Measurements from ENCODE around the gene IGSF21. TPM values are rescaled to one million over a fixed set of nuclear protein-coding genes. Genes with fewer than 3 reads are reported as not detected.

The IGSF21 gene
- total RNA-seq, 1 donor from 2014 or later: 4.4 TPM

GRCh38 chr1:18100491-18101063, 7.0 kb upstream of the IGSF21 start:
- Mint-ChIP-seq H3K4me1 (ENCODE audit: unreplicated experiment) (no peaks in the 10 kb centered on the region), H3K36me3 (ENCODE audit: low read depth, unreplicated experiment) (no peaks in the 10 kb centered on the region), H3K27ac (ENCODE audit: unreplicated experiment) (no peak overlapping the region), H3K9me3 (ENCODE audit: unreplicated experiment) (no peaks in the 10 kb centered on the region), H3K4me3 (ENCODE audit: unreplicated experiment) (no peak overlapping the region), H3K27me3 (ENCODE audit: unreplicated experiment) (peaks cover 8% of the 10 kb centered on the region)
- TF ChIP-seq CTCF (IDR thresholded peaks at IDR 0.05; ENCODE audit: unreplicated experiment): peak; percentile 89
- DNase-seq (ENCODE audit: low spot score): peak; percentile 63

GRCh38 chr1:18101508-18101907, 6.1 kb upstream of the IGSF21 start:
- H3K9me3 Mint-ChIP-seq (ENCODE audit: unreplicated experiment): no peaks in the 10 kb centered on the region
- DNase-seq (ENCODE audit: low spot score): no peak
- TF ChIP-seq CTCF (IDR thresholded peaks at IDR 0.05; ENCODE audit: unreplicated experiment): no peak
- H3K36me3 Mint-ChIP-seq (ENCODE audit: low read depth, unreplicated experiment): no peaks in the 10 kb centered on the region
- no peak overlapping the region for H3K4me3 Mint-ChIP-seq (ENCODE audit: unreplicated experiment)
- H3K27ac Mint-ChIP-seq (ENCODE audit: unreplicated experiment): no peak overlapping the region
- no peaks in the 10 kb centered on the region for H3K4me1 Mint-ChIP-seq (ENCODE audit: unreplicated experiment)
- peaks cover 10% of the 10 kb centered on the region for H3K27me3 Mint-ChIP-seq (ENCODE audit: unreplicated experiment)

- Mint-ChIP-seq H3K4me3 (ENCODE audit: unreplicated experiment) (peak overlapping the region; percentile 4), H3K36me3 (ENCODE audit: low read depth, unreplicated experiment) (no peaks in the 10 kb centered on the region)
Observed at GRCh38 chr1:18103788-18104421, 3.7 kb upstream of the IGSF21 start.

GRCh38 chr1:18104546-18105100, 3.0 kb upstream of the IGSF21 start:
- no peaks in the 10 kb centered on the region for H3K9me3 Mint-ChIP-seq (ENCODE audit: unreplicated experiment)
- H3K4me1 Mint-ChIP-seq (ENCODE audit: unreplicated experiment): peaks cover 17% of the 10 kb centered on the region
- no peaks in the 10 kb centered on the region for H3K36me3 Mint-ChIP-seq (ENCODE audit: low read depth, unreplicated experiment)
- H3K27ac Mint-ChIP-seq (ENCODE audit: unreplicated experiment): no peak overlapping the region
- no peak for DNase-seq (ENCODE audit: low spot score)
- TF ChIP-seq CTCF (IDR thresholded peaks at IDR 0.05; ENCODE audit: unreplicated experiment): no peak
- no peak overlapping the region for H3K4me3 Mint-ChIP-seq (ENCODE audit: unreplicated experiment)
- H3K27me3 Mint-ChIP-seq (ENCODE audit: unreplicated experiment): peaks cover 21% of the 10 kb centered on the region

More at GRCh38 chr1:18103788-18104421, 3.7 kb upstream of the IGSF21 start:
- no peak for TF ChIP-seq CTCF (IDR thresholded peaks at IDR 0.05; ENCODE audit: unreplicated experiment)
- no peak overlapping the region for H3K27ac Mint-ChIP-seq (ENCODE audit: unreplicated experiment)
- H3K27me3 Mint-ChIP-seq (ENCODE audit: unreplicated experiment): peaks cover 19% of the 10 kb centered on the region
- no peaks in the 10 kb centered on the region for H3K9me3 Mint-ChIP-seq (ENCODE audit: unreplicated experiment)
- H3K4me1 Mint-ChIP-seq (ENCODE audit: unreplicated experiment): peaks cover 16% of the 10 kb centered on the region
- DNase-seq (ENCODE audit: low spot score): no peak

- Mint-ChIP-seq H3K9me3 (ENCODE audit: unreplicated experiment) (no peaks in the 10 kb centered on the region), H3K27ac (ENCODE audit: unreplicated experiment) (no peak overlapping the region), H3K27me3 (ENCODE audit: unreplicated experiment) (peaks cover 21% of the 10 kb centered on the region), H3K36me3 (ENCODE audit: low read depth, unreplicated experiment) (no peaks in the 10 kb centered on the region), H3K4me3 (ENCODE audit: unreplicated experiment) (no peak overlapping the region), H3K4me1 (ENCODE audit: unreplicated experiment) (peaks cover 20% of the 10 kb centered on the region)
- no peak for TF ChIP-seq CTCF (IDR thresholded peaks at IDR 0.05; ENCODE audit: unreplicated experiment)
- no peak for DNase-seq (ENCODE audit: low spot score)
Observed at GRCh38 chr1:18105196-18105595, 2.4 kb upstream of the IGSF21 start.
